CD8-positive, alpha-beta memory T cell (primary cell): ENCODE data around the gene USP17L20. TPM values are rescaled to one million over a fixed set of nuclear protein-coding genes. Genes with fewer than 3 reads are reported as not detected.
"Not testable (repeated sequence)": the region's sequence is repeated elsewhere in the genome, so short reads cannot be mapped to it uniquely, and the experiment has no call there.

Experiments
- CTCF ChIA-PET: fragments of 350-600 bp; sonication (Branson Sonifier 250); formaldehyde crosslinking; loops from one replicate; lab custom pipeline; 2021; ENCODE audit warnings: antibody characterized with exemption; lab: Charles Lee
- POLR2A ChIA-PET: fragments of 350-600 bp; sonication (Branson Sonifier 250); formaldehyde crosslinking; loops from one replicate; lab custom pipeline; 2021; ENCODE audit warnings: antibody characterized with exemption; lab: Charles Lee
- DNase-seq, 5 donors: peaks; one replicate each; pipeline versions ENCODE4 v3.0.0 to v3.0.0-alpha.2; 2020 to 2022; ENCODE audit warnings: mixed read lengths in 1 of 5
- H3K27ac ChIP-seq: one replicate; pipeline ENCODE4 v1.7.0; 2013; ENCODE audit warnings: low read depth, mild to moderate bottlenecking, low read length, moderate library complexity
- H3K27me3 ChIP-seq: 2 replicates; pipeline ENCODE4 v1.7.0; 2013; ENCODE audit warnings: low read length, mild to moderate bottlenecking; ENCODE audit not compliant: insufficient read depth, poor library complexity, severe bottlenecking
- H3K36me3 ChIP-seq: 2 replicates; pipeline ENCODE4 v1.7.0; 2013; ENCODE audit warnings: mild to moderate bottlenecking, low read length, moderate library complexity; ENCODE audit not compliant: insufficient read depth
- H3K4me1 ChIP-seq: 2 replicates; pipeline ENCODE4 v1.7.0; 2013; ENCODE audit warnings: mild to moderate bottlenecking, low read length, moderate library complexity; ENCODE audit not compliant: insufficient read depth
- H3K4me3 ChIP-seq: 2 replicates; pipeline ENCODE4 v1.7.0; 2013; ENCODE audit warnings: mild to moderate bottlenecking, low read length
- H3K9me3 ChIP-seq: 2 replicates; pipeline ENCODE4 v1.7.0; 2013; ENCODE audit warnings: mild to moderate bottlenecking, low read length
- H3K27ac Mint-ChIP-seq, 8 donors: one replicate each; pipeline ENCODE4 v1.8.0; 2020 to 2021; ENCODE audit warnings: mixed read lengths in 8 of 8, mild to moderate bottlenecking in 6 of 8, inconsistent platforms in 3 of 8, moderate library complexity in 3 of 8
- H3K27me3 Mint-ChIP-seq, 2 donors: one replicate each; pipeline ENCODE4 v1.8.0; 2020 to 2021; ENCODE audit warnings: mixed read lengths in 2 of 2, mild to moderate bottlenecking in 1 of 2, moderate library complexity in 1 of 2
- H3K36me3 Mint-ChIP-seq, 3 donors: one replicate each; pipeline ENCODE4 v1.8.0; 2020 to 2021; ENCODE audit warnings: mixed read lengths in 3 of 3, inconsistent platforms in 1 of 3, mild to moderate bottlenecking in 1 of 3
- H3K4me1 Mint-ChIP-seq, 3 donors: one replicate each; pipeline ENCODE4 v1.8.0; 2020 to 2021; ENCODE audit warnings: mixed read lengths in 3 of 3, inconsistent platforms in 1 of 3, mild to moderate bottlenecking in 1 of 3
- H3K4me3 Mint-ChIP-seq, 7 donors: one replicate each; pipeline ENCODE4 v1.8.0; 2020 to 2021; ENCODE audit warnings: mixed read lengths in 7 of 7, mild to moderate bottlenecking in 6 of 7, moderate library complexity in 4 of 7, inconsistent platforms in 2 of 7
- H3K9me3 Mint-ChIP-seq, 5 donors: one replicate each; pipeline ENCODE4 v1.8.0; 2020 to 2022; ENCODE audit warnings: mixed read lengths in 5 of 5, mild to moderate bottlenecking in 3 of 5, moderate library complexity in 2 of 5, inconsistent platforms in 1 of 5
- polyA plus RNA-seq: library from polyadenylated mRNA; unstranded; fragments of 300-500 nt; fragmentation: Illumina TruSeq; gene quantifications from one replicate; pipeline ENCODE4 v1.2.3, GENCODE V29; 2021
- total RNA-seq, 2 experiments: library from RNA; stranded (reverse); gene quantifications; one replicate each; pipeline ENCODE4 v1.2.3, GENCODE V29; 2021

The USP17L20 gene, protein sequence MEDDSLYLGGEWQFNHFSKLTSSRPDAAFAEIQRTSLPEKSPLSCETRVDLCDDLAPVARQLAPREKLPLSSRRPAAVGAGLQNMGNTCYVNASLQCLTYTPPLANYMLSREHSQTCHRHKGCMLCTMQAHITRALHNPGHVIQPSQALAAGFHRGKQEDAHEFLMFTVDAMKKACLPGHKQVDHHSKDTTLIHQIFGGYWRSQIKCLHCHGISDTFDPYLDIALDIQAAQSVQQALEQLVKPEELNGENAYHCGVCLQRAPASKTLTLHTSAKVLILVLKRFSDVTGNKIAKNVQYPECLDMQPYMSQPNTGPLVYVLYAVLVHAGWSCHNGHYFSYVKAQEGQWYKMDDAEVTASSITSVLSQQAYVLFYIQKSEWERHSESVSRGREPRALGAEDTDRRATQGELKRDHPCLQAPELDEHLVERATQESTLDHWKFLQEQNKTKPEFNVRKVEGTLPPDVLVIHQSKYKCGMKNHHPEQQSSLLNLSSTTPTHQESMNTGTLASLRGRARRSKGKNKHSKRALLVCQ
- total RNA-seq (not detected), polyA plus RNA-seq (not detected)

DNA sequence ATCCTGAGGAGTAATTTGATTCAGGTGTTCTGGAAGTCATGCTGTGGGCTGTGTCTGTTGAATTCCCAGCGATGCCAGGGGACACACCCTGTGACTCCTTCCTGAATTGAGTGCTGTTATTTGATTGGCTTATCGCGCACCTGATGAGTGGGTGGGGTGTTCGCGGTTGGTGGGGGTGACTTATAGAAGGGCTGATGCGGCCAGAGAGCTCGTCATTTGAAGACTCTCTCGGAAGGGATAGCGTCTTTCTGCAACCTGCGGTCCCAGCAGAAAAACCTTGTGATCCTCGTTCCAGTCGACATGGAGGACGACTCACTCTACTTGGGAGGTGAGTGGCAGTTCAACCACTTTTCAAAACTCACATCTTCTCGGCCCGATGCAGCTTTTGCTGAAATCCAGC is at the start of gene USP17L20:
USP17L20 (plus strand) TSS at position 301 of the 400 bp plus-strand sequence; CDS start at position 301, 0 bp downstream.
- H3K27ac Mint-ChIP-seq, CTCF ChIA-PET, H3K27ac ChIP-seq, H3K4me1 Mint-ChIP-seq, POLR2A ChIA-PET, H3K27me3 ChIP-seq, H3K4me3 ChIP-seq, H3K9me3 ChIP-seq, H3K27me3 Mint-ChIP-seq, H3K36me3 Mint-ChIP-seq, DNase-seq, H3K36me3 ChIP-seq, H3K4me1 ChIP-seq, H3K9me3 Mint-ChIP-seq, H3K4me3 Mint-ChIP-seq: not testable (repeated sequence)

DNA sequence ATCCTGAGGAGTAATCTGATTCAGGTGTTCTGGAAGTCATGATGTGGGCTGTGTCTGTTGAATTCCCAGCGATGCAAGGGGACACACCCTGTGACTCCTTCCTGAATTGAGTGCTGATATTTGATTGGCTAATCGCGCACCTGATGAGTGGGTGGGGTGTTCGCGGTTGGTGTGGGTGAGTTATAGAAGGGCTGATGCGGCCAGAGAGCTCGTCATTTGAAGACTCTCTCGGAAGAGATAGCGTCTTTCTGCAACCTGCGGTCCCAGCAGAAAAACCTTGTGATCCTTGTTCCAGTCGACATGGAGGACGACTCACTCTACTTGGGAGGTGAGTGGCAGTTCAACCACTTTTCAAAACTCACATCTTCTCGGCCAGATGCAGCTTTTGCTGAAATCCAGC is 47.6 kb upstream of the USP17L20 start, which contains the start of gene USP17L10:
USP17L10 (plus strand) TSS at position 301 of the 400 bp plus-strand sequence; CDS start at position 301, 0 bp downstream.
- H3K4me1 ChIP-seq, H3K4me1 Mint-ChIP-seq, H3K36me3 Mint-ChIP-seq, H3K4me3 ChIP-seq, H3K27ac ChIP-seq, H3K27me3 Mint-ChIP-seq, H3K4me3 Mint-ChIP-seq, H3K36me3 ChIP-seq, CTCF ChIA-PET, H3K9me3 Mint-ChIP-seq, H3K9me3 ChIP-seq, POLR2A ChIA-PET, H3K27ac Mint-ChIP-seq, H3K27me3 ChIP-seq, DNase-seq: not testable (repeated sequence)

DNA sequence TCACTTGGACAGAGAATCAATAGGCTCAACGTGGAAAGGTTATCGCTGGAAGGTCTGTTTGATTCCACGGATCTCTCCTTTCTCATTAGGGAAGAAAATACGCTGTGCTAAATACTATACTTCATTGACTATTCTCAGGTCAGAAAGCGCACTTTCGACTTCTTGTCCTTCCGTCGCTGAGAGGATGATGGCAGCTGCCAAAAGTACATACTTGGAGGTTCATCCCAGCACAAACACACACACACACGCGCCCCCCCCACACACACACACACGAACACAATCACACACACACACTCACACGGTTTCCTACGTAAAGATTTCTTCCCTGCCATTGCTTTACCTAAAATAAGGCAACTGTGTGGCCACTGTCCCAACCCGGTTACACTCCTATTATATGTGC is 43.2 kb upstream of the USP17L20 start:
- H3K36me3 ChIP-seq, H3K9me3 Mint-ChIP-seq, H3K4me3 ChIP-seq, H3K4me3 Mint-ChIP-seq, H3K4me1 ChIP-seq, H3K27me3 ChIP-seq, CTCF ChIA-PET, H3K9me3 ChIP-seq, H3K27me3 Mint-ChIP-seq, H3K4me1 Mint-ChIP-seq, POLR2A ChIA-PET, H3K27ac Mint-ChIP-seq, H3K27ac ChIP-seq, H3K36me3 Mint-ChIP-seq: not testable (repeated sequence)
- peak in 1 of 5 donors; percentile 12 for DNase-seq

DNA sequence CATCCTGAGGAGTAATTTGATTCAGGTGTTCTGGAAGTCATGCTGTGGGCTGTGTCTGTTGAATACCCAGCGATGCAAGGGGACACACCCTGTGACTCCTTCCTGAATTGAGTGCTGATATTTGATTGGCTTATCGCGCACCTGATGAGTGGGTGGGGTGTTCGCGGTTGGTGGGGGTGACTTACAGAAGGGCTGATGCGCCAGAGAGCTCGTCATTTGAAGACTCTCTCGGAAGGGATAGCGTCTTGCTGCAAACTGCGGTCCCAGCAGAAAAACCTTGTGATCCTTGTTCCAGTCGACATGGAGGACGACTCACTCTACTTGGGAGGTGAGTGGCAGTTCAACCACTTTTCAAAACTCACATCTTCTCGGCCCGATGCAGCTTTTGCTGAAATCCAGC is 42.8 kb upstream of the USP17L20 start, which contains the start of gene USP17L11:
USP17L11 (plus strand) TSS at position 301 of the 400 bp plus-strand sequence; CDS start at position 301, 0 bp downstream.
- H3K9me3 ChIP-seq, DNase-seq, H3K27ac Mint-ChIP-seq, CTCF ChIA-PET, H3K27me3 ChIP-seq, H3K4me1 Mint-ChIP-seq, H3K27me3 Mint-ChIP-seq, H3K27ac ChIP-seq, POLR2A ChIA-PET, H3K4me3 Mint-ChIP-seq, H3K36me3 ChIP-seq, H3K4me3 ChIP-seq, H3K36me3 Mint-ChIP-seq, H3K9me3 Mint-ChIP-seq, H3K4me1 ChIP-seq: not testable (repeated sequence)

DNA sequence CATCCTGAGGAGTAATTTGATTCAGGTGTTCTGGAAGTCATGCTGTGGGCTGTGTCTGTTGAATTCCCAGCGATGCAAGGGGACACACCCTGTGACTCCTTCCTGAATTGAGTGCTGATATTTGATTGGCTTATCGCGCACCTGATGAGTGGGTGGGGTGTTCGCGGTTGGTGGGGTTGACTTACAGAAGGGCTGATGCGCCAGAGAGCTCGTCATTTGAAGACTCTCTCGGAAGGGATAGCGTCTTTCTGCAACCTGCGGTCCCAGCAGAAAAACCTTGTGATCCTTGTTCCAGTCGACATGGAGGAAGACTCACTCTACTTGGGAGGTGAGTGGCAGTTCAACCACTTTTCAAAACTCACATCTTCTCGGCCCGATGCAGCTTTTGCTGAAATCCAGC is 38.1 kb upstream of the USP17L20 start, which contains the start of gene USP17L12:
USP17L12 (plus strand) TSS at position 301 of the 400 bp plus-strand sequence; CDS start at position 301, 0 bp downstream.
- H3K27me3 Mint-ChIP-seq, H3K27me3 ChIP-seq, CTCF ChIA-PET, H3K27ac ChIP-seq, H3K4me3 Mint-ChIP-seq, H3K9me3 Mint-ChIP-seq, H3K36me3 Mint-ChIP-seq, H3K4me1 Mint-ChIP-seq, POLR2A ChIA-PET, H3K4me3 ChIP-seq, H3K9me3 ChIP-seq, H3K4me1 ChIP-seq, H3K36me3 ChIP-seq, H3K27ac Mint-ChIP-seq, DNase-seq: not testable (repeated sequence)

DNA sequence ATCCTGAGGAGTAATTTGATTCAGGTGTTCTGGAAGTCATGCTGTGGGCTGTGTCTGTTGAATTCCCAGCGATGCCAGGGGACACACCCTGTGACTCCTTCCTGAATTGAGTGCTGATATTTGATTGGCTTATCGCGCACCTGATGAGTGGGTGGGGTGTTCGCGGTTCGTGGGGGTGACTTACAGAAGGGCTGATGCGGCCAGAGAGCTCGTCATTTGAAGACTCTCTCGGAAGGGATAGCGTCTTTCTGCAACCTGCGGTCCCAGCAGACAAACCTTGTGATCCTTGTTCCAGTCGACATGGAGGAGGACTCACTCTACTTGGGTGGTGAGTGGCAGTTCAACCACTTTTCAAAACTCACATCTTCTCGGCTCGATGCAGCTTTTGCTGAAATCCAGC is 33.3 kb upstream of the USP17L20 start, which contains the start of gene USP17L13:
USP17L13 (plus strand) TSS at position 301 of the 400 bp plus-strand sequence; CDS start at position 301, 0 bp downstream.
- H3K4me3 ChIP-seq, H3K4me1 Mint-ChIP-seq, H3K36me3 ChIP-seq, H3K27me3 Mint-ChIP-seq, H3K36me3 Mint-ChIP-seq, H3K27ac ChIP-seq, H3K4me1 ChIP-seq, CTCF ChIA-PET, H3K9me3 Mint-ChIP-seq, POLR2A ChIA-PET, H3K4me3 Mint-ChIP-seq, H3K9me3 ChIP-seq, H3K27me3 ChIP-seq, H3K27ac Mint-ChIP-seq, DNase-seq: not testable (repeated sequence)

DNA sequence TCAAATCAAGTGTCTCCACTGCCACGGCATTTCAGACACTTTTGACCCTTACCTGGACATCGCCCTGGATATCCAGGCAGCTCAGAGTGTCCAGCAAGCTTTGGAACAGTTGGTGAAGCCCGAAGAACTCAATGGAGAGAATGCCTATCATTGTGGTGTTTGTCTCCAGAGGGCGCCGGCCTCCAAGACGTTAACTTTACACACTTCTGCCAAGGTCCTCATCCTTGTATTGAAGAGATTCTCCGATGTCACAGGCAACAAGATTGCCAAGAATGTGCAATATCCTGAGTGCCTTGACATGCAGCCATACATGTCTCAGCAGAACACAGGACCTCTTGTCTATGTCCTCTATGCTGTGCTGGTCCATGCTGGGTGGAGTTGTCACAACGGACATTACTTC is 27.7 kb upstream of the USP17L20 start:
- H3K27me3 Mint-ChIP-seq, H3K4me3 Mint-ChIP-seq, POLR2A ChIA-PET: not testable (repeated sequence)

DNA sequence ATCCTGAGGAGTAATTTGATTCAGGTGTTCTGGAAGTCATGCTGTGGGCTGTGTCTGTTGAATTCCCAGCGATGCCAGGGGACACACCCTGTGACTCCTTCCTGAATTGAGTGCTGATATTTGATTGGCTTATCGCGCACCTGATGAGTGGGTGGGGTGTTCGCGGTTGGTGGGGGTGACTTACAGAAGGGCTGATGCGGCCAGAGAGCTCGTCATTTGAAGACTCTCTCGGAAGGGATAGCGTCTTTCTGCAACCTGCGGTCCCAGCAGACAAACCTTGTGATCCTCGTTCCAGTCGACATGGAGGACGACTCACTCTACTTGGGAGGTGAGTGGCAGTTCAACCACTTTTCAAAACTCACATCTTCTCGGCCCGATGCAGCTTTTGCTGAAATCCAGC is 23.8 kb upstream of the USP17L20 start, which contains the start of gene USP17L15:
USP17L15 (plus strand) TSS at position 301 of the 400 bp plus-strand sequence; CDS start at position 301, 0 bp downstream.
- H3K4me1 Mint-ChIP-seq, H3K36me3 ChIP-seq, H3K27me3 ChIP-seq, H3K27me3 Mint-ChIP-seq, H3K9me3 ChIP-seq, H3K27ac ChIP-seq, POLR2A ChIA-PET, H3K4me1 ChIP-seq, H3K27ac Mint-ChIP-seq, CTCF ChIA-PET, DNase-seq, H3K9me3 Mint-ChIP-seq, H3K4me3 Mint-ChIP-seq, H3K36me3 Mint-ChIP-seq, H3K4me3 ChIP-seq: not testable (repeated sequence)

More for the DNA sequence above, 27.7 kb upstream of the USP17L20 start:
- CTCF ChIA-PET, H3K4me1 ChIP-seq, H3K9me3 ChIP-seq, H3K9me3 Mint-ChIP-seq, DNase-seq, H3K36me3 ChIP-seq, H3K4me1 Mint-ChIP-seq, H3K36me3 Mint-ChIP-seq, H3K27me3 ChIP-seq, H3K4me3 ChIP-seq, H3K27ac Mint-ChIP-seq, H3K27ac ChIP-seq: not testable (repeated sequence)
